SHP77 treated with DMSO at 0.1 percent for 48 hours (cell line): Measurements from ENCODE around the gene IL23R.
"Not testable (repeated sequence)": the region's sequence is repeated elsewhere in the genome, so short reads cannot be mapped to it uniquely, and the experiment has no call there.

Source experiments
- DNase-seq: peaks from one replicate; lab custom pipeline; 2025; lab: John Stamatoyannopoulos, UW

IL23R gene

GRCh38 chr1:67192902-67193301 is 26.6 kb downstream of the IL23R start:
- no peak for DNase-seq

GRCh38 chr1:67193704-67194103 is 27.4 kb downstream of the IL23R start:
- DNase-seq = no peak

DNA sequence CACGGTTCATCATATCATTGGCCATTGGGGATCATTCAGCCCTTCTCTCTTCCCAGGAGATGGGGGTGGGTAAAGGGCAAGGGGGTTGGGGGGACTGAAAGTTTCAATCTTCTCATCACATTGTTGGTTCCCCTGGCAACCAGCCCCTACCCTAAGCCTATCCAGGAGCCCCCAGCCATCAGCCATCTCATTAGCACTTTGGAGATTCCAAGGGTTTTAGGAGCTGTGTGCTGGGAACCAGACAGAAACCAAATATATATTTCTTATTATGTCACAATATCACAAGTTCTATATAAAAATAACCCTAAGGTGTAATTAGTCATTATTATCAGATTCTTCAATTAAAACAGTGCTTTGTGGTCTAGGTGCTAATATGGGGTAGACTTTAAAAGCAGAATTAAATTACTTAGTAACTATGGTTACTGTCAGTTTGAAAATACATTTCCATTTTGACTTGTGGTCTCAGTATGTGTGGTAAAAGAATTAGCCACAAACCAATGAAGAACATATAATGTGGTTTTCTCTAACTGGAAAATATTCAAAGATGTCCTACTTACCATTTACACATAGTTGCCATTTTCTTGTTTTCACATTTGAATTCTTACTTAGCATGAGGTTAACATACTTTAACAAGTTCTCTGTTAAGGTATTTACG is 28.1 kb downstream of the IL23R start:
- DNase-seq = no peak

DNA sequence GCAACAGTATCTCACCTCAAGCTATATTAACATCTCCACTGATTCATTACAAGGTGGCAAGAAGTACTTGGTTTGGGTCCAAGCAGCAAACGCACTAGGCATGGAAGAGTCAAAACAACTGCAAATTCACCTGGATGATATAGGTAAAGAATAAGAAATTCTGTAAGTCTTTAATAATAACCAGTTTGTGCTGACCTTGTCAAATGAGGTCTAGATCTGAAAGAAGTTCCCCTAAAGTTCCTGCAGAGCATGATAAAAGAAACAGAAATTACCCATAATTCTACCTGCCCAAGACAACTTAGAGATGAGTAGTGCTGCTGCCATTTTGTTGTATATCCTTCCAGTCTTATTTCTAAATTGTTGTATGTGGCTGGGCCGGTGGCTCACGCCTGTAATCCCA is 34.5 kb downstream of the IL23R start:
- DNase-seq = no peak

GRCh38 chr1:67201891-67202290 is 35.6 kb downstream of the IL23R start:
- DNase-seq = no peak

DNA sequence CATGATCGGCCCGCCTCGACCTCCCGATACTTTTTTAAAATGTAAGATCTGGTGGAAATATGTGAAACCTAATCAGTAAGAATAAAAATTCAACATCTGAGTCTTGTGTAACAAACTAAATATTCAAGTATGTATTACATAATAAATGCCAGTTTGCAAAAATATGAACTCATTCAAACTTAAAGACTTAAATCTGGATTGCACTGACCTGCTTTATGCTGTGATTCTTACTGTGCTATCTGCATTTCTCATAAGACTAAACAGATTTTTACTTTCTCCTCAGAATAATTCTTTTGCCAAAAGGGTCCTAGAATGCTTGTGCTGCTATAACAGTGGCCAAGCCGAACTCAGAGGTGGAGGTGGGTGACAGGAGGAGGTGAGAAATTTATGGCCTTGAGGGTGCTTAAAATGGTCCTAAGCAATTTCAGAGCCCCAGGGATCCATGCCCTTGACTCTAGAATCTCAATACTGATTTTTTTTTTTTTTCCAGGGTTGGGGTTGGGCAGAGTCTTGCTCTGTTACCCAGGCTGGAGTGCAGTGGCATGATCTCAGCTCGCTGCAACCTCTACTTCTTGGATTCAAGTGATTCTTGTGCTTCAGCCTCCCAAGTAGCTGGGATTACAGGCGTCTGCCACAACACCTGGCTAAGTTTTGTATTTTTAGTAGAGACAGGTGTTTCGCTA is 38.2 kb downstream of the IL23R start:
- no peak for DNase-seq

- not testable (repeated sequence) for DNase-seq
Measured at GRCh38 chr1:67207398-67207797, 41.1 kb downstream of the IL23R start.

DNA sequence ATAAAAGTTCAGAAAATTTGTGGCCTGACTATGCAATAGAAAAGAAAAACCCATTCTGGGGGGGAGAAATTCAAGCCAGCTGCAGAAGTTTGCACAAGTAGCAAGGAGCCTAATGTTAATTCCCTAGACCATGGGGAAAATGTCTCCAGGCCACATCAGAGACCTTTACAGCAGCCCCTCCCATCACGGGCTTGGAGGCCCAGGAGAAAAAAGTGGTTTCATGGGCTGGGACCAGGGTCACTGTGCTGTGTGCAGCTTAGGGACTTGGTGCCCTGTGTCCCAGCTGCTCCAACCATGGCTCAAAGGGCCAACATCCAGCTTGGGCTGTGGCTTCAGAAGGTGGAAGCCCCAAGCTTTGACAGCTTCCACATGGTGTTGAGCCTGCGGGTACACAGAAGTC is 42.0 kb downstream of the IL23R start:
- DNase-seq = no peak

DNA sequence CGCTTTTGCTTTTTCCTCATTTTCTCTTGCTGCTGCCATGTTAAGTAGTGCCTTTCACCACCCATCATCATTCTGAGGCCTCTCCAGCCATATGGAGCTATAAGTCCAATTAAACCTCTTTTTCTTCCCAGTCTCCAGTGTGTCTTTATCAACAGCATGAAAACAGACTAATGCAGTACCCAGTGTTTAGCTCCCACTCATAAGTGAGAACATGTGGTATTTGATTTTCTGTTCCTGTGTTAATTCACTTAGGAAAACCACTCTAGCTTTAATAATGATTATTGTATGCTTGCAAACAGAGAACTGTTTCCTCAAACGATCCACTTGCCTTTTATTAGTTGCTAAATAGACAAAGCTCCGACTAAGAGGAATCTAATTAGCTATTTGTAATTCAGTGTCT is 43.3 kb downstream of the IL23R start:
- DNase-seq = no peak

DNA sequence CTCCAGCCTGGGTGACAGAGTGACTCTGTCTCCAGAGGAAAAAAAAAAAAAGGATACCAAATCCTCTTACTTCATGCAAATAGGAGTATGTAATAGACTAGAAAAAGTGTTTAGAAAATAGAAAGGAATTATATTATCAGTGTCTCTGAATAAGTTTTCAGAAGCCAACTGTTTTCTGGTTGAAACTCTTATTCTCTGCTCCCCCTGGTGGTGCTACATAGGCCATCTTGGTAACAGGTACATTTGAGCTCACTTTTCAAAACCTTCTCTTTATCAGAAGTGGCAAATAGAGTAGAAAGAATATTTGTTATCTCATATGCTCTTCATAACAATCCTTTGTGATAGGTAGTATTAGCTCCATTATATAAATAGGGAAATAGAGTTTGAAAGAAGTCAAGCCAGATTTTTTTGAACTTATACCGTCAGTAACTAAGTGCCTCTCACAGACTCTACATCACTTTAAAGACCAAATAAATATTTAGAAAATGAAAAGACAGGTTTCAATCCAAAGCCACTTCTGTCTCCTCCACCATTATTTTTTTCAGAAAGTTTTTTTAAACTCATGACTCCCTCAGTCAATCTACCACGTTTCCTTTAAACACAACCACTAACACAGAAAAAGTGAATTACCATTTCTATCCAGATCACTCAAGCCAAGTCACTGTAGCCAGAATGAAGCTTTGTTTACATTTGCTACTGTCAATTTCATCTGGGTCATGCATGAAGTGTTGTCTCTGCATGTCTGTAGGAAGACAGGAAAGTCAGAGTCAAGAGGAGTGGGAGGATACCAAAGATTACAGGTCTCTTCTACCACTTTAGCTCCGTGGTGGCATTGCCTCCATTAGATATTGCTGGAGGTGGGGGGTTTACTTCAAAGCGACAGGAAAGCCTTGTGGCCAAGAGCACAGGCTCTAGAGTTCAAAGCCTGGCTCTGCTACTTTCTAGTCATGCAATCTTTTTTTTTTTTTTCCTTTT is 45.6 kb downstream of the IL23R start:
- DNase-seq = no peak

GRCh38 chr1:67213164-67213563 is 46.9 kb downstream of the IL23R start:
- no peak for DNase-seq

- DNase-seq = no peak
Measured at GRCh38 chr1:67213948-67214347, 47.7 kb downstream of the IL23R start.

DNA sequence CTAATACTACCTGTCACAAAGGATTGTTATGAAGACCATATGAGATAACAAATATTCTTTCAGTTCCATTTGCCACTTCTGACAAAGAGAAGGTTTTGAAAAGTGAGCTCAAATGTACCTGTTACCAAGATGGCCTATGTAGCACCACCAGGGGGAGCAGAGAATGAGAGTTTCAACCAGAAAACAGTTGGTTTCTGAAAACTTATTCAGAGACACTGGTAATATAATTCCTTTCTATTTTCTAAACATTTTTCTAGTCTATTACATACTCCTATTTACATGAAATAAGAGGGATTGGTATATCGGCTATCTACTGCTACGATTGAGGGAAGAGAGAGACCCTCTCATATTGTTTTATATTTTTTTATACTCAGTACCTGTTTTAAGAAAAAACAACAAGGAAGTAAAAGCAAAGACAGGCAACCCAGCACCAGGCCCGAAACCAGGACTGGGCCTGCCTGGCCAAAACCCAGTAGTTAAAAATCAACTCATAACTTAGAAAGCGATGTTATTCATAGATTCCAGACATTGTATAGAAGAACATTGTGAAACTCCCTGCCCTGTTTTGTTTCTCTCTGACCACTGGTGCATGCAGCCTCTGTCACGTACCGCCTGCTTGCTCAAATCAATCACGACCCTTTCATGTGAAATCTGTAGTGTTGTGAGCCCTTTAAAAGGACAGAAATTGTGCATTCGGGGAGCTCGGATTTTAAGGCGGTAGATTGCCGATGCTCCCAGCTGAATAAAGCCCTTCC is 48.3 kb downstream of the IL23R start:
- no peak for DNase-seq

DNA sequence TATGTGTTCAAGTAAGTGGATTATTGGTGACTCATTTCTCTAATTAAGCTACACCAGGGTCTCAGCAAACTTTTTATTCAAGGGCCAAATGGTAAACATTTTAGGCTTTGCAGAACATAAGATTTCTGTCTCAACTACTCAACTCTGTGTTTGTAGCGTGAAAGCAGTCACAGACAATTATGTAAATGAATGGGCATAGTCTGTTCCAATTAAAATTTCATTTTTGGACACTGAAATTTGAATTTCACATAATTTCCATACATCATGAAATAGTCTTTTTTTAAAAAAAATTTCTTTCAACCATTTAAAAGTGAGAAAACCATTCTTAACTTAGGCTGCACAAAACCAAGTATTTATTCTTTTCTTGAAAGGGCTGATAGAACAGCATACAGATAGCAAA is 50.1 kb downstream of the IL23R start:
- DNase-seq = no peak

- DNase-seq = no peak
Measured at GRCh38 chr1:67217417-67217816, 51.2 kb downstream of the IL23R start.

GRCh38 chr1:67217938-67218337 is 51.7 kb downstream of the IL23R start:
- DNase-seq = no peak

DNA sequence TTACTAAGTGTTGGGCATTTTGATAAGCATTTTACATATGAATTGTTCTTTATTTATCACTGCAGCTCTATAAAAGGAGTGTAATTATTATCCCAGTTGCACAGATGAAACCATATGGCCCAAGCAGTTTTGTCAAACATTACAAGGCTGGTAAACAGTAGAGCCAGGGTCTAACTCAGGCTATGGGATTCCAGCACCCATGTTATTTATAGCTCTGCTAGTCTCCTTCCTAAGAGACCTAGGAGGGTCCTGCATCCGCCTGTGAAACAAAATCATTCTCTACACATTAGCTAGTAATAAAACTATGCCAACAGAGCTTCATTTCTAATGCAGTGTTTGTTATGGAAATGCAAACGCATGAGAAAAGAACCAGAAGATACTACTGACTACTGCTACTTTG is 58.6 kb downstream of the IL23R start:
- DNase-seq = no peak

- DNase-seq = no peak
Measured at GRCh38 chr1:67226688-67227087, 60.4 kb downstream of the IL23R start.

GRCh38 chr1:67227196-67227595 is 60.9 kb downstream of the IL23R start:
- no peak for DNase-seq

DNA sequence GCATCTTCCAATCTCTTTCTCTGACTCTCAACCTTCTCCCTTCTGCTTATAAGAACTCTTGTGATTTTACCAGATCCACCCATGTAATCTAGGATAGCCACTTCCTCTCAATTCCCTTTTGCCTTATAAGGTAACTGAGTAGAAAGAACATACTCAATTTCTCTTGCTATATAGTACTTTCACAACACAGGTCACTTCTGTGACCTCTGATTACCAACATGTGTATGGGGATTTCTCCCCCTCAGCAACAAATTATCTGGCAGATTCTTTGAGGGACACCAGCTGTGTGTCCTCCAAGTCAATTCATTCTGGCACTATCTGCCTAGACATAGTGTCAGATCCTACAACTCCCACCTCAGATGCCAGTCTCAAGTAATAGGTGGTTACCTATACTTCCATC is 62.5 kb downstream of the IL23R start:
- no peak for DNase-seq

- DNase-seq = no peak
Measured at GRCh38 chr1:67230539-67230938, 64.3 kb downstream of the IL23R start.

GRCh38 chr1:67236277-67236676 is 70.0 kb downstream of the IL23R start:
- DNase-seq = no peak
